ENCODE results near the gene TIE1. TPM values are rescaled to one million over a fixed set of nuclear protein-coding genes. Genes with fewer than 3 reads are reported as not detected.

The TIE1 gene
- total RNA-seq, 1 donor from 2014 or later, result 699 TPM

DNA sequence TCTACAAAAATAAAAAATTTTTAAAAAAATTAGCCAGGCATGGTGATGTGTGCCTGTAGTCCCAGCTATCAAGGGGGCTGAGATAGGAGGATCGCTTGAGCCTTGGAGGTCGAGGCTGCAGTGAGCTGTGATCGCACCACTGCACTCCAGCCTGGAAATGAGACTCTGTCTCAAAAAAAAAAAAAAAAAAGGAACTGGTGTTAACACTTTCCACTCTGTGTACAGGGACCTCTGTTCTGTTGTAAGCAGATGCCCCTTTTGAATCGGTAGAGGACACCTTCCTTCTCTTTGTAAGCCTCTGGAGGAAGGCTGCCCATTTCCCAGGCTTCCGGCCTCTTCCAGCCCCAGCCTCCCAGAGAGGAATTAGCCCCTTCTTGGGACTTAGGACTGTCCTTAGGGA lies 8.1 kb upstream of the TIE1 start:
- DNase-seq (ENCODE audit: low read depth, low spot score), result no peak

DNA sequence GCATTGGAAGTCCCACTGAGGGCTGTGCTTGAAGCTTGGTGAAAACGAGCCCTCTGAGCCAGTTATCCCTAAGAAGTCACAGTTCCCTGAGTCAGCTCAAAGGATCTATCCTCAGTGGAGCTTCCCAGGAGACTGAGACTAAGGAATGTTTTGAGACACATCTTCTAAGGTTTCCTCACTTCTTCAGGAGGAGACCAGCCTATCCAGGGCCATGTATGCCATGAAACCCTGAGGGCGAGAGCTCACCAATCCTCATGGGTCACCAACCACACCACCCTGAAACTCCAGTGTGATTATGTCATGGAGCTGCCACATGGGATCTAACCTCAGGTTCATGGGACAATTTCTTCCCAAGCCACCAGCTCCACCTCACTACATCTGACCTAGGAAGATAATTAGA lies 7.6 kb upstream of the TIE1 start:
- no peak for DNase-seq (ENCODE audit: low read depth, low spot score)

DNA sequence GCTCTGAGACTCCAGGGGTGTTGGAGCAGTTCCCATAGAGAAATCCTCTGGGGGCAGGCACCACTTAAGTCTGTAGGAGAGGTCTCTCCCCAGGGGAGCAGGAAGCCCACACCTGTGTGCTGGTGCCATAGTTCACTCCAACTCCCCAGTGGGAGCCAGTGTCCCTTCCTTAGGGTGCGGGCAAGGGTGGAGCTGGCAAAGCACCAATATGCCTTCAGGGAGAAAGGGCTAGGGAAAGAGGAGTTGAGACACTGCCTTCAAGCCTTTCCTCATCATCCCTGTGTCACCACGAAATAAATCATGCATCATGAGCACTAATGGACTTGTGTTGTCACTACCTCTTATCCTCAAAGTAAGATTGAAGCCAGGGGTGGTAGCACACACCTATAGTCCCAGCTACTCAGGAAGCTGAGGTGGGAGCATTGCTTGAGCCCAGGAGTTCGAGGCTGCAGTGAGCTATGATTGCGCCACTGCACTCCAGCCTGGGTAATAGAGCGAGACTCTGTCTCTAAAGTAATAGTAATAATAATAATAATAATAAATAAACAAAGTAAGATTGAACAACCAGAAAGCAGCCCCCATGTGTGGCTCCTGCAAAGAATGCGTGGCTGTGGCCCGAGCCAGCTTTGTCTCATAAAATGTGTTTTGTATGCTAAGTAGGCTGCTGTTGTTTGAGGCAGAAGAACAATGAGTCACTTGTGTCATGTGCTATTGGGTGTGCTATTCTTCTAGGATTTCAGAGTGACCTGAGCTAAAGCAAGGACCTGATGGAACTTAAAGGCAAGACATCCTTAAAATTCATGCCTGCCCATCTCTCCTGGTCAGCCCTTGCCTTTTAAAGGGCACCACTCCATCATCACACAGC lies 6.7 kb upstream of the TIE1 start:
- DNase-seq (ENCODE audit: low read depth, low spot score), result peak; percentile 53

DNA sequence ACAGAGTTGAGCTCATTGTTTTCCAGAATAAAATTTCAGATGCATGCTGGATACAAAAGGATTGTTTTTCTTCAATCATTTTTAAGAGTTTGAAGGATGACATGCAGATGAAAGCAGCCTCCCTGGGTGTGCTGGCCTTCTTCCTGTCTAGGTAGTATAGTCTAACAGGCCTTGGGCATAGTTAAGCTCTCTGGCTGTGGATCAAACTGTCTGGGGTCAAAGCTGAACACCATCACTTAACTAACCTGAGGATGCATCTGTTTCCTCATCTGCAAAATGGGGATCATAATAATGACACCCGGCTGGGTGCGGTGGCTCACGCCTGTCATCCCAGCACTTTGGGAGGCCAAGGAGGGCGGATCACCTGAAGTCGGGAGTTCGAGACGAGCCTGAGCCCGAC lies 6.0 kb upstream of the TIE1 start:
- DNase-seq (ENCODE audit: low read depth, low spot score), result no peak

DNA sequence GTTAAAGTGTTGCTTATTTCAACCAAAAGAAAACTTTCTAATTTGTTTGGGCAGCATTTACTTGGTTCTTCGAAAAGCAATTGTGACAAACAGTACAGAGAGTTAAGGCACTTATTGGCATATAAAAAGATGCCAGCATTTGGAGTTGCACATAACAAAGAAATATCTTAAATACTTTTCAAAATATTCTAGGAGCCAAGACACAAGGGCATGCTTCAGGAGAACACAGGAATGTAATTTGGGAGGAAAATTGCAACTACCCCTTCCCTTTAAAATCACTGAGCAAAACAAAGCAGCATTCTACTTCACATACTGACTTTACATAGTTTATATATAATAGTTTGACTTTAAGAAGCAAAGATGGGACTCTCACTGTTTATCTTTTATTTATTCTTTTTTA lies 4.6 kb upstream of the TIE1 start:
- DNase-seq (ENCODE audit: low read depth, low spot score), result no peak

DNA sequence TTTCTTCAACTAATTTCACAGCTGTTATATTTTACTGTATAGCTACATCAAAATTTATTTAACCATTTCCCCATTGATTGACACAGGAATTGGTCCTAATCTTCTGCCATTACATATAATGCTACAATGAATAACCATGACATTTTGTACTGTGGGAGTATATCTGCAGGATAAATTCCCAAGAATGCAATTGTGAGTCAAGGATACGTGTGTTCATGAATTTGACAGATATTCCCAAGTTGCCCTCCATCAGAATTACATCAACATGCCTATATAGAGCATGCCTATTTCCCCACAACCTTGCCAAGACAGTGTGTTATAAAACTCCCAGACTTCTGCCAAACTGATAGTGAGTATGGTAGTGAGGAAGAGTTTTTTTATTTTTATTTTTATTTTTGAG lies 2.7 kb upstream of the TIE1 start:
- DNase-seq (ENCODE audit: low read depth, low spot score), result no peak

DNA sequence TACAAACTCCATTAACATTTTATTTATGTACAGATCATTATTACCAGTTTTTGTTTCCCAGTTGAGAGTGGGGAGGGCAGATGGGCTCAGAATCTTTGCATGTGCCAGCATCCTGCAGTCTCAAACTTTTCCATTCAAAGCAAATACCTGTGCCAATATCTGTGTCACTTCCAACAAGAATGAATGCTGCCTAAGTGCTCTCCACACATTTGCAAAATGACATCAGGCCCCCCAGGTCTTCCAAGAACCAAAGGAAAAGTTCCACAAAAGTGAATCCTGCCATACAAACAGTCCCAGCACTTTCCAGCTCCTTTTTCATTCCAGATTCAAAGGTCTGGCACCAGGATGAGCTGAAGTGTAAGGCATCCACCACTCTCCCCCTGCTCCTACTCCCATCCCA lies 1.7 kb upstream of the TIE1 start:
- no peak for DNase-seq (ENCODE audit: low read depth, low spot score)

DNA sequence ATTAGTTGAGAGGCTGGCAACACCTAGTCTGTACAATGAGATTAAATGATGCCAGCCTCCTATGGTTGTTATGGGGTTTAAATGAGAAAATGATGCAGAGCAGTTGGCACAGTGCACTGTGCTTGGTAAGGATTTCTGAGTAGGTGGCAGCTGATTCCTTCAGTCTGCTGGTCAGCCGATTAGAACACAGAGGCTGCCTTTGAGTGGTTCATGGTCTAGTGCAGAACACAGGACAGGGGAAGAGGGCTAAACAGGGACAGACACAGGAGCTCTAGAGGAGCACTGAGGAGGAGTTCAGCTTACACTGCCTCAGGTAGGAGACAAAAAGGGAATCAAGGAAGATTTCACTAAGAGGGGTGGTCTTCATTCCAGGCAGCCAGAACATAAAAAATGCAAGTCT lies 1.4 kb downstream of the TIE1 start:
- DNase-seq (ENCODE audit: low read depth, low spot score), result no peak

DNA sequence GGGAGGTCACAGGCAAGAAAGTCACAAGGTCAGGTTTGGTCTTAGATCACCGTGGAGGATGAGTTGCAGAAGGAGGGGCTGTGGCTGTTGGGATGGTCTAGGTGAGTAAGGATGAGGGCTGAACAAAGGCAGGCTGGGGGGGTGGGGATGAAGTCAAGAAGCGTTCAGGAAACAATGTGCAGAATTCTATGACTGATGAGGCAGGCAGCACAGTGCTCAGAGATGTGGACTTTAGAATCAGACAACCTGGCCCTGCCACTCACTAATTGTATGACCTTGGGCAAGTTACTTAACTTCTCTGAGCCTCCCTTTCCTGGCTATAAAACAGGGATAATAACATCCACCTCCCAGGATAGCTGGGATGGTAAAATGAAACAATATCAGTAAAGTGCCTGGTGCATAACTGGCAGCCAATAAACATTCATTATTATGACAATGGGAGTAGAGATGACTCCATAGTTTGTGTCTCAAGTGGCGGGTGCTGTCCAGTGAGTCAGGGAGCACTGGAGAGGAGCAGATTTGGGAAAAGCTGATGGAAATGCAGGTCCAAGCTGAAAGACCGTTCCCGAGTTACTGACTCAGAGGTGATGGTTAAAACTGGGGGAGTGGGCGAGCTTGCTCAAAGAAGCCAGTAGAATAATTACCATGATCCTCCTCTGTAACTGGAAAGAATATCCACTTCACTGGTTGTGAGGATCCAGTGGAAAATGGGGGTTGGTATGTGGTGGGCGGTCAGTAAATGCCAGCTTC lies 2.1 kb downstream of the TIE1 start:
- DNase-seq (ENCODE audit: low read depth, low spot score), result no peak

DNA sequence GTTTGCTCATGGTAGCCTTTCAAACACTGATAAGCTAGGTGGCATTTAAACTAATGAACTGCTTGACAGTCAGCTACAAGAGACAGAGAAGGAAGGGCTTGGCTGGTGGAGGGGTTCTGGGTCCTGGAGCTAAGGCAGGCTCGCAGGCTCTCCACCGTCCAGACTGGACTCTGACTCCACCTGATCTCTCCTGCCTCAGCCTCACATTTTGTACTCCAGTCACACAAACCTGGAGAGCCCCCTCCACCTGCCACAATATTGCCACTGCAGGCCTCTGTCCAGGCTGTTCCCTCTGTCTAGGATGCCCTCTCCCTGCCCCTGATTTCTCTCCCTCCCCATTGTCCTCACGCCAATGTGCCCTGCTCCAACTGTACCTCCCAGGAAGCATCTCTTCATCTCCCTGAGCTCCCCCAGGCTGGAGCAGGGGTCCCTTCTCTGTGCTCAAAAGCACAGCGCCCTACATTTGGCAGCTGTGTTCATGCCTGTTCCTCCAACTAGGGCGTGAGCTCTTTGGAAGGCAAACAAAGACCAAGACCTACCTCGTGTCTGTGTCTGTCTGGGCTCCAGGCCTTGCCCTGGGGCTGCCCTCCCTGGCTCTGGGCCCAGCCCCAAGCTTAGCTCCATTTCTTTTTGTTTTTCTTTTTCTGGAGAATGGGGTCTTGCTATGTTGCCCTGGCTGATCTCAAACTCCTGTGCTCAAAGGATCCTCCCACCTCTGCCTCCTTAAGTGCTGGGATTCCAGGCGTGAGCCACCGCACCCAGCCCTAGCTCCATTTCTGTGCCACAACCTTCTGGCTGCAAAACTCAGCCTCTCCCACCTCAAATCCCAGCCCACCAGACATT lies 2.9 kb downstream of the TIE1 start:
- no peak for DNase-seq (ENCODE audit: low read depth, low spot score)

DNA sequence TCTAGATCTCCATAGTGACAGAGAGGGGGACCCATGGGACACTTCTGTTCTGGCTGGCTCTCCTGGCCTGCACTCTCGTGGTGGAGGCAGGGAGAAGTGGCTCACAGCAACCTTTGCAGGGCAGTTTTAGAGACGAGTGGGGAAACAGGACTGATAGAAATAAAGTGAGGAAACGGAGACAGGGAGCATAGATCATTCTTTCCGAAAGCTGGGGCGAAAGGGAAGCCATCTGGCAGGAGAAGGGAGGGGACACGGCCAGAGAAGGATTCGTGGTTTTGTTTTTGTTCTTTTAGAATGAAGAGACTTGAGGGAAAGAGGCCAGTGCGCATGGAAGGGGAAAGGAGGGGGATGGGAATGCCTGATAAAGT lies 3.5 kb downstream of the TIE1 start:
- no peak for DNase-seq (ENCODE audit: low read depth, low spot score)

DNA sequence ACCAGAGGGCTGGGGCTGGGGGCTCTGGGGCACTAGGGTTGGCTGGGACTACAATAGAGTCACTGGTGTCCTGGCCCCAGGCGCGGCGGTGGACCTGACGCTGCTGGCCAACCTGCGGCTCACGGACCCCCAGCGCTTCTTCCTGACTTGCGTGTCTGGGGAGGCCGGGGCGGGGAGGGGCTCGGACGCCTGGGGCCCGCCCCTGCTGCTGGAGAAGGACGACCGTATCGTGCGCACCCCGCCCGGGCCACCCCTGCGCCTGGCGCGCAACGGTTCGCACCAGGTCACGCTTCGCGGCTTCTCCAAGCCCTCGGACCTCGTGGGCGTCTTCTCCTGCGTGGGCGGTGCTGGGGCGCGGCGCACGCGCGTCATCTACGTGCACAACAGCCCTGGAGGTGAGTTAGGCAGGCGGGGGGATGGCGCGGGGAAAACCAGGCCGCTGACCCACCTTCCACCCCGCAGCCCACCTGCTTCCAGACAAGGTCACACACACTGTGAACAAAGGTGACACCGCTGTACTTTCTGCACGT lies 4.1 kb downstream of the TIE1 start:
- no peak for DNase-seq (ENCODE audit: low read depth, low spot score)

DNA sequence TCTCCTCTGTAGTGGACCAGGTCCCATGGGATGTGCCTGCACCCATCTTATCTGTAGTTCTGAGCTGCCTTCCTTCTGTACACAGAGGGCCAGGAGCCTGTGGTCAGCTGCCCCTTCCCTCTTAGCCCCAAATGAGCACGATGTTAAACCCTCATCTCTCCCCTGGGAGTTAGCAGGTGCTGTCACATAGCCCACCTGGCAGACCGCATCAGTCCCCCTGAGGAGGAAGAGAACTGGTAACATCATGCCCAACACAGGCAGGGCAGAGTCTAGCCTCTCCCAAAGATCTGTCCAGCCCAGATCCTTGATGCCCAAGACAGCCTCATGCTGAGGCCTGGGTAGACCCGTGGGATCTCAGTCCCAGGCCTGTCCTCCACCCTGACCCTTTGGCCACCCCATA lies 4.7 kb downstream of the TIE1 start:
- no peak for DNase-seq (ENCODE audit: low read depth, low spot score)

DNA sequence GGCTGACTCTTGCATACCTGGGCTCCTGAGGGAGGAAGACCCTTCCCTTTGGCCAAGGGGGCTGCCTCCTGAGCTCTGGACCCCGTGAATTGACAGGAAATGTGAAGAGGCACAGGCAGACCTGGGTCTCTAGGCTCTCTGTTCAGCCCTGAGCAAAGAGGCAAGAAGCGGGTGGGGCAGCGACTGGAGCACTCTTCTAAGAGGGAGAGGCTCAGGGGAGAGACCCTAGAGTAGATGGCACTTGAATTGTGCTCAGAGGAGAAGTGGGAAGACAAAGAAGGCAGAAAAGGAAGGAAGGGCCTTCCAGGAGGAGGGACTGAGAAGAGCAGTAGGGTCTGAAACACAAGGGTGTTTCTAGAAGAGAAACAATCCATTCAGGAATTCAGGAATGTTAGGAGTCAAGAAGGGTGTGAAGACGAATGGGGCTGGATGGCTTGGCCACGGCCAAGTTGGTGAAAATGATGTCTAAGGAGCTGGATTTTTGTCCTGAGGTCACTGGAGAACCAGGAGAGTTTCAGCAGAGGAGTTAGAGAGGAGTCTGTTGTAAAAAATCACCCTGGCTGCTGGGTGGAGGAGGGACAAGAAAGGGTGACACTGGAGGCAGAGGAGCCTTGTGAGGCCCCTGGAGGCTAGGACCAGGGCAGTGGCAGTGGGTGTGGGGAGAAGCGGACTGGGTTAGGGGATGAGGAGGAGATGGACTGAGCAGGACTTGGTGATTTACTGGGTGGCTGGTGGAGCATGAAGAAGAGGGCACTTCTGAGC lies 5.3 kb downstream of the TIE1 start:
- no peak for DNase-seq (ENCODE audit: low read depth, low spot score)

DNA sequence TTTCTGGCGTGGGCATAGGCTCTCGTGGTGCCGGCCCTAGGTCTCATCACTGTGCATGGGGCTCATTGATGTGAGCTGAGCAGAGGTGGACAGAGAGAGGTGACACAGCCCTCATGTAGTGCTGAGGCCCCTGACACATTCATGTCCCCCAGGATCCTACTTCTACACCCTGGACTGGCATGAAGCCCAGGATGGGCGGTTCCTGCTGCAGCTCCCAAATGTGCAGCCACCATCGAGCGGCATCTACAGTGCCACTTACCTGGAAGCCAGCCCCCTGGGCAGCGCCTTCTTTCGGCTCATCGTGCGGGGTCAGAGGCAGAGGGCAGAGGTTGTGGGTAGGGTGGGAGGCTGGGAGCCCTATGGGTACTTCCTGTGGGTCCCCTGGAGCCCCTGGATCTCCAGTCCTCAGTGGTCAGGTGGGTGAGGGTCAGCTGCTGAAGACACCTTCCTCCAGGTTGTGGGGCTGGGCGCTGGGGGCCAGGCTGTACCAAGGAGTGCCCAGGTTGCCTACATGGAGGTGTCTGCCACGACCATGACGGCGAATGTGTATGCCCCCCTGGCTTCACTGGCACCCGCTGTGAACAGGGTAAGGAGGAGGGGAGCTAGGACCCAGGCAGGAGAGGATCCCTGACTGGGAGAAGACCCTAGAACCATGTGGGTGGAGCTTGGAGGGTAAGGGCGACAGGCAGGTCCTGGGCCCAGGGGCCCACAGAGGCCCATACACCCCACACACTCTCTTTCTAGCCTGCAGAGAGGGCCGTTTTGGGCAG lies 6.1 kb downstream of the TIE1 start:
- no peak for DNase-seq (ENCODE audit: low read depth, low spot score)

DNA sequence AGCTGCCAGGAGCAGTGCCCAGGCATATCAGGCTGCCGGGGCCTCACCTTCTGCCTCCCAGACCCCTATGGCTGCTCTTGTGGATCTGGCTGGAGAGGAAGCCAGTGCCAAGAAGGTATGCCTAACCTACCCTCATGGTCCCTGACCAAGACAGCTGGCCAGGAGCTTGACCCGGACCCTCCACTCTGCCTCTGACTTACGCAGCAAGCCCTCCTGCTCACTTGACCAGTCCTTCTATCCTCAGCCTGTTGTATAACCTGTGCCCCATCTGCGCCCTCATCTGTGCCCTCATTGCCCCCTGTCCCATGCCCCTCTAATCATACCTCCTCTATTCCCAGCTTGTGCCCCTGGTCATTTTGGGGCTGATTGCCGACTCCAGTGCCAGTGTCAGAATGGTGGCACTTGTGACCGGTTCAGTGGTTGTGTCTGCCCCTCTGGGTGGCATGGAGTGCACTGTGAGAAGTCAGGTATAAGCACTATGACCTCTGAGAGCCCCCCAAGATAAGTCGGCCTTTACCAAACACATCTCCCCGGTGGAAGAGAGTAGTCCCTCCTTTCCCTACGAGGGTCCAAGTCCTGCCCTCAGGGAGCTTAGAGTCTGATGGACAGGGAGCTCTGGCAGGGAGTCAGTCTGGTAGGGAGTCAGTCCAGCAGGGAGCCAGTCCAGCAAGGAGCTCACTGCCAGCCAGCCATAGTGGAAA lies 6.8 kb downstream of the TIE1 start:
- DNase-seq (ENCODE audit: low read depth, low spot score), result no peak

DNA sequence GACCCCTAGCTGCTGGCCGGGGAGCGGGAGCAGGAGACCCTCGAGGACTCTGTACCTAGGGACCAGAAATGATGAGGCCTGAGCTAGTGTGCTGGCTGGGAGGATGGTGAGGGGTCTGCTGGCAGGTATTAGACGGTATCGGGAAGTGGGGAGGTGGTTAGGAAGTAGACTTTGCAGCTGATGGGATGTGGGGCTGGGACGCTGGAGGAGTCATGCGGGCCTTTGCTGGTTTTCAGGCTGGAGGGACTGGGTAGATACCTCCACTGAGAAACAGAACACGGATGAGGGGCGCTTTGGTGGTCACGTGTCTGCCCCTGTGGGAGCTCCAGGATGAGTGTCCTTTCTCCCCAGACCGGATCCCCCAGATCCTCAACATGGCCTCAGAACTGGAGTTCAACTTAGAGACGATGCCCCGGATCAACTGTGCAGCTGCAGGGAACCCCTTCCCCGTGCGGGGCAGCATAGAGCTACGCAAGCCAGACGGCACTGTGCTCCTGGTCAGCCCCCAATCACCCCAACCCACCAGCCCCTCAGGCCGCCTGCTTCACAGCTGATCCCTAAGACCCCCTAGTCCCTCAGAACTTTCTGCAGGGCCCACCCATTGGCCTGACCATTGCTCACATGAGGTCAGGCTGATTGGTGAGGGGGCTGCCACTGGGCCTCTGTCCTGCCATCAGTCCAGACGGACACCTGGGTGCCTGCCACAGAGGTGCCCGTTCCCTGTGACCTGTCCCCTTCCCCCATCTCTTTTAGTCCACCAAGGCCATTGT lies 8.0 kb downstream of the TIE1 start:
- no peak for DNase-seq (ENCODE audit: low read depth, low spot score)

DNA sequence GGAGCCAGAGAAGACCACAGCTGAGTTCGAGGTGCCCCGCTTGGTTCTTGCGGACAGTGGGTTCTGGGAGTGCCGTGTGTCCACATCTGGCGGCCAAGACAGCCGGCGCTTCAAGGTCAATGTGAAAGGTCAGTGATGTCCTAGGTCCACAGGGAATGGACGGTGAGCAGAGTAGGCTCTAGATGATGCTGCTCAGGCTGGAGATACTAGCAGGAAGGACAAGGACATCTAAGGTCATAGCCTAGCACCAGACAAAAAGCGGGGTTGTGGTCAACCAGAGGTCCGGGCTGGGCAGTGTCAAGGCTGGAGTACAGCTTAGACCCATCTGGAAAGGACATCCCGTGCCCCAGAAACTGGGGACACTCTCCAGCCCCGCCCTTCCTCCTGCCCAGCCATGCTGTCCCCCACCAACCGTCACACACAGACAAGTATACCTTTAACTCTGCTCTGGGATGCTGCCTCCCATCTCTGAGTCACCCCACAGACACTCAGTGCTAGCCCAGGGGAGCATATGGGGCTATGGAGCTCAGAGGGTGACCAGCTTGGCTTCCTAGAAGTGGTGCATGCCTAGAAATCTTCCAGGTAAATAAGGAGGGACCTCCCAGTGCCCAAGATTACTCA lies 8.7 kb downstream of the TIE1 start:
- DNase-seq (ENCODE audit: low read depth, low spot score), result no peak
